Measurements from ENCODE around the gene FOLR3.
"Not testable (repeated sequence)": the region's sequence is repeated elsewhere in the genome, so short reads cannot be mapped to it uniquely, and the experiment has no call there.

The FOLR3 gene

GRCh38 chr11:72146625-72147024, 11.1 kb downstream of the FOLR3 start:
- no peak for TF ChIP-seq CTCF (IDR thresholded peaks at IDR 0.05)
- Histone ChIP-seq H3K36me3 (ENCODE audit: control insufficient read depth, insufficient read depth, low read length) (no peaks in the 10 kb centered on the region), H3K4me1 (no peaks in the 10 kb centered on the region), H3K27ac (no peak overlapping the region), H3K9me3 (ENCODE audit: control insufficient read depth, low read length) (no peaks in the 10 kb centered on the region), H2AFZ (no peak overlapping the region), H3K79me2 (no peaks in the 10 kb centered on the region), H3K9ac (no peak overlapping the region), H3K4me2 (ENCODE audit: low read length) (no peak overlapping the region), H3K27me3 (ENCODE audit: control insufficient read depth, insufficient read depth, low read length) (no peaks in the 10 kb centered on the region), H3K4me3 (ENCODE audit: low read depth, low read length) (no peak overlapping the region)

GRCh38 chr11:72150882-72151281, 15.4 kb downstream of the FOLR3 start:
- no peaks in the 10 kb centered on the region for H3K79me2 ChIP-seq
- no peak overlapping the region for H2AFZ ChIP-seq
- H3K27ac ChIP-seq = no peak overlapping the region
- no peak for TF ChIP-seq CTCF (IDR thresholded peaks at IDR 0.05)
- H3K4me1 ChIP-seq = no peaks in the 10 kb centered on the region
- no peaks in the 10 kb centered on the region for H3K36me3 ChIP-seq (ENCODE audit: control insufficient read depth, insufficient read depth, low read length)
- H3K9me3 ChIP-seq (ENCODE audit: control insufficient read depth, low read length) = no peaks in the 10 kb centered on the region
- no peak overlapping the region for H3K4me2 ChIP-seq (ENCODE audit: low read length)
- H3K9ac ChIP-seq = no peak overlapping the region
- no peak overlapping the region for H3K4me3 ChIP-seq (ENCODE audit: low read depth, low read length)
- no peaks in the 10 kb centered on the region for H3K27me3 ChIP-seq (ENCODE audit: control insufficient read depth, insufficient read depth, low read length)

- H3K4me2 ChIP-seq (ENCODE audit: low read length); H3K9me3 ChIP-seq (ENCODE audit: control insufficient read depth, low read length); H2AFZ ChIP-seq; H3K27me3 ChIP-seq (ENCODE audit: control insufficient read depth, insufficient read depth, low read length); H3K4me3 ChIP-seq (ENCODE audit: low read depth, low read length); H3K36me3 ChIP-seq (ENCODE audit: control insufficient read depth, insufficient read depth, low read length); H3K4me1 ChIP-seq; H3K79me2 ChIP-seq; H3K27ac ChIP-seq; H3K9ac ChIP-seq: not testable (repeated sequence)
Observed at GRCh38 chr11:72153874-72154273, 18.3 kb downstream of the FOLR3 start.

GRCh38 chr11:72154816-72155215, 19.3 kb downstream of the FOLR3 start:
- H3K9ac ChIP-seq = no peak overlapping the region
- no peak overlapping the region for H3K4me2 ChIP-seq (ENCODE audit: low read length)
- H2AFZ ChIP-seq = no peak overlapping the region
- no peak for TF ChIP-seq CTCF (IDR thresholded peaks at IDR 0.05)
- H3K27me3 ChIP-seq (ENCODE audit: control insufficient read depth, insufficient read depth, low read length) = no peaks in the 10 kb centered on the region
- no peaks in the 10 kb centered on the region for H3K4me1 ChIP-seq
- no peaks in the 10 kb centered on the region for H3K79me2 ChIP-seq
- H3K36me3 ChIP-seq (ENCODE audit: control insufficient read depth, insufficient read depth, low read length) = no peaks in the 10 kb centered on the region
- no peak overlapping the region for H3K4me3 ChIP-seq (ENCODE audit: low read depth, low read length)
- no peak overlapping the region for H3K27ac ChIP-seq
- no peaks in the 10 kb centered on the region for H3K9me3 ChIP-seq (ENCODE audit: control insufficient read depth, low read length)

- Histone ChIP-seq H3K27me3 (ENCODE audit: control insufficient read depth, insufficient read depth, low read length) (no peaks in the 10 kb centered on the region), H3K4me3 (ENCODE audit: low read depth, low read length) (no peak overlapping the region), H3K9ac (no peak overlapping the region), H3K27ac (no peak overlapping the region), H2AFZ (no peak overlapping the region), H3K79me2 (no peaks in the 10 kb centered on the region), H3K36me3 (ENCODE audit: control insufficient read depth, insufficient read depth, low read length) (no peaks in the 10 kb centered on the region), H3K4me1 (no peaks in the 10 kb centered on the region), H3K9me3 (ENCODE audit: control insufficient read depth, low read length) (no peaks in the 10 kb centered on the region), H3K4me2 (ENCODE audit: low read length) (no peak overlapping the region)
- no peak for TF ChIP-seq CTCF (IDR thresholded peaks at IDR 0.05)
Observed at GRCh38 chr11:72155751-72156150, 20.2 kb downstream of the FOLR3 start.

All from parathyroid adenoma (tissue), 2 donors.